Stomach (tissue), 4 donors: ENCODE measurements around the gene ITGA2.

Source experiments
- CTCF ChIP-seq, 7 experiments: fragments of 450-650 bp in 4 of 7; fragments of 200-600 bp in 3 of 7; sonication (generic) in 3 of 7; IDR thresholded peaks; one replicate each; pipeline ENCODE4 v1.5.1; 2016 to 2019; ENCODE audit warnings: antibody characterized with exemption in 7 of 7, control low read depth in 2 of 7, mild to moderate bottlenecking in 1 of 7
- POLR2A ChIP-seq, 4 donors: fragments of 450-650 bp; IDR thresholded peaks; one replicate each; pipeline ENCODE4 v1.6.1; 2016; ENCODE audit warnings: antibody characterized with exemption in 4 of 4, control low read depth in 2 of 4, mild to moderate bottlenecking in 1 of 4, moderate library complexity in 1 of 4

DNA sequence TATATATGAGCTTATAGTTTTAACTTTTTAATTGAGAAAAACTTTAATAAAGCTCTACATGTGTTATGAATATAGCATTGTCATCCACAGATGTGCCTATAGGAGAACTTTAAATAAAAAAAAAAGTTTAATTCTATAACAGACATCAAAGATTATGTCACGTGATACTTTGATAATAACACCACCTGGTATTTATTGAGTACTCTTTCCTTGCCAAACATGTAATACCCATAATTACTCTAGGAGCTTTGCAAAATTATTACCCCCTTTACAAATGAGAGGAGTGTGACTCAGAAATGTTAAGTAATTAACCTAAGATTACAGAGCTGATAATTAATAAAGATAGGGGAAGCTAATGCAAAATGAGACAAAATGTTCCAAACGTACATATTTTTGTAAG is 43.0 kb downstream of the ITGA2 start:
- no peak for TF ChIP-seq POLR2A (IDR thresholded peaks at IDR 0.05)
- no peak for TF ChIP-seq CTCF (IDR thresholded peaks at IDR 0.05)
